ENCODE results near the gene ZNF408. TPM values are rescaled to one million over a fixed set of nuclear protein-coding genes. Genes with fewer than 3 reads are reported as not detected.

ZNF408 gene
- total and polyA plus RNA-seq, 2 donors (not counting 3 experiments of a cell fraction or from before 2014, with no cell fraction given), result 7.8 to 10.9 TPM

GRCh38 chr11:46684367-46684766 lies 16.5 kb upstream of the ZNF408 start:
- intact Hi-C loops (cut with micrococcal nuclease) (no loop called here), dilution Hi-C loops (cut with MboI; ENCODE audit: extremely low pct_ligation_motif_present, low sequenced_read_pairs) (no loop called here)
- ChIA-PET CTCF (interaction anchor here (1.0 kb wide), 1 partner anchor 11 kb away, joined by 3 read pairs; no protein-coding TSS in a partner anchor), POLR2A (no interaction called here)
- FAIRE-seq (no peak), DNase-seq (ENCODE audit: low read depth, low spot score) (no peak)
- no peaks in the 10 kb centered on the region for H4K20me1 ChIP-seq (replicated peaks; ENCODE audit: control insufficient read depth, extremely low read depth, insufficient read depth, low read length)
- H3K4me1 ChIP-seq (ENCODE audit: control insufficient read depth, extremely low read depth, insufficient read depth, low read length), result no peaks in the 10 kb centered on the region
- no peak overlapping the region for H3K9ac ChIP-seq (replicated peaks; ENCODE audit: extremely low read depth, insufficient read depth, low read length)
- H3K9me1 ChIP-seq (replicated peaks; ENCODE audit: control insufficient read depth, extremely low read depth, insufficient read depth, low read length), result no peaks in the 10 kb centered on the region
- H3K79me2 ChIP-seq (ENCODE audit: control insufficient read depth, insufficient read depth, low read length), result no peaks in the 10 kb centered on the region
- peaks cover 2 to 28% of the 10 kb centered on the region in 2 experiments for H3K36me3 ChIP-seq (ENCODE audit: control insufficient read depth in 2 of 2, extremely low read depth in 1 of 2, insufficient read depth in 2 of 2, low read length in 2 of 2)
- no peaks in the 10 kb centered on the region for H3K27me3 ChIP-seq (ENCODE audit: control insufficient read depth in 2 of 2, insufficient read depth in 2 of 2, low read length in 2 of 2)
- no peak overlapping the region for H3K4me3 ChIP-seq (replicated peaks in 1 of 3; ENCODE audit: insufficient read depth in 1 of 3, low read depth in 1 of 3, low read length in 3 of 3)
- BruUV-seq (replicated peaks), result no TSS peak
- H3K27ac ChIP-seq (ENCODE audit: insufficient read depth, low read depth, low read length), result no peak overlapping the region
- no peak overlapping the region for H2AFZ ChIP-seq (ENCODE audit: low read depth, low read length)
- H3K4me2 ChIP-seq (ENCODE audit: insufficient read depth, low read length), result no peak overlapping the region
- TF ChIP-seq FOS (IDR thresholded peaks at IDR 0.05; ENCODE audit: borderline replicate concordance, insufficient read depth, low read length) (no peak), MYC (IDR thresholded peaks at IDR 0.05; ENCODE audit: low read depth, low read length) (no peak), JUN (IDR thresholded peaks at IDR 0.05; ENCODE audit: borderline replicate concordance, insufficient read depth, insufficient read length, low read depth) (no peak), GATA2 (IDR thresholded peaks at IDR 0.05; ENCODE audit: insufficient read depth, insufficient read length, low read depth, low read length) (no peak), POLR2A (IDR thresholded peaks at IDR 0.05; ENCODE audit: low read depth, low read length) (no peak), POLR2AphosphoS5 (IDR thresholded peaks at IDR 0.05; ENCODE audit: insufficient read depth, low read depth, low read length) (no peak), EZH2 (IDR thresholded peaks at IDR 0.05; ENCODE audit: borderline replicate concordance, low read depth, low read length, severe bottlenecking) (no peak)
- TF ChIP-seq, protein P1, sequence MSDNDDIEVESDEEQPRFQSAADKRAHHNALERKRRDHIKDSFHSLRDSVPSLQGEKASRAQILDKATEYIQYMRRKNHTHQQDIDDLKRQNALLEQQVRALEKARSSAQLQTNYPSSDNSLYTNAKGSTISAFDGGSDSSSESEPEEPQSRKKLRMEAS (IDR thresholded peaks at IDR 0.05; ENCODE audit: insufficient read depth, insufficient read length), result no peak
- TF ChIP-seq, protein P2, sequence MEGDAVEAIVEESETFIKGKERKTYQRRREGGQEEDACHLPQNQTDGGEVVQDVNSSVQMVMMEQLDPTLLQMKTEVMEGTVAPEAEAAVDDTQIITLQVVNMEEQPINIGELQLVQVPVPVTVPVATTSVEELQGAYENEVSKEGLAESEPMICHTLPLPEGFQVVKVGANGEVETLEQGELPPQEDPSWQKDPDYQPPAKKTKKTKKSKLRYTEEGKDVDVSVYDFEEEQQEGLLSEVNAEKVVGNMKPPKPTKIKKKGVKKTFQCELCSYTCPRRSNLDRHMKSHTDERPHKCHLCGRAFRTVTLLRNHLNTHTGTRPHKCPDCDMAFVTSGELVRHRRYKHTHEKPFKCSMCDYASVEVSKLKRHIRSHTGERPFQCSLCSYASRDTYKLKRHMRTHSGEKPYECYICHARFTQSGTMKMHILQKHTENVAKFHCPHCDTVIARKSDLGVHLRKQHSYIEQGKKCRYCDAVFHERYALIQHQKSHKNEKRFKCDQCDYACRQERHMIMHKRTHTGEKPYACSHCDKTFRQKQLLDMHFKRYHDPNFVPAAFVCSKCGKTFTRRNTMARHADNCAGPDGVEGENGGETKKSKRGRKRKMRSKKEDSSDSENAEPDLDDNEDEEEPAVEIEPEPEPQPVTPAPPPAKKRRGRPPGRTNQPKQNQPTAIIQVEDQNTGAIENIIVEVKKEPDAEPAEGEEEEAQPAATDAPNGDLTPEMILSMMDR (IDR thresholded peaks at IDR 0.05; ENCODE audit: extremely low read depth in 1 of 2, insufficient read depth in 1 of 2, low read depth in 1 of 2, low read length in 2 of 2), result no peak
- no peaks in the 10 kb centered on the region for H3K9me3 ChIP-seq (replicated peaks; ENCODE audit: control insufficient read depth, insufficient read depth, low read length)

Measured in endothelial cell of umbilical vein (primary cell).